Hypothalamus (tissue), 51 donors: ENCODE measurements around the gene JAZF1.

Experiments
- DNase-seq, 51 donors: peaks; one replicate each; lab custom pipeline; 2025; lab: John Stamatoyannopoulos, UW

Gene JAZF1

DNA sequence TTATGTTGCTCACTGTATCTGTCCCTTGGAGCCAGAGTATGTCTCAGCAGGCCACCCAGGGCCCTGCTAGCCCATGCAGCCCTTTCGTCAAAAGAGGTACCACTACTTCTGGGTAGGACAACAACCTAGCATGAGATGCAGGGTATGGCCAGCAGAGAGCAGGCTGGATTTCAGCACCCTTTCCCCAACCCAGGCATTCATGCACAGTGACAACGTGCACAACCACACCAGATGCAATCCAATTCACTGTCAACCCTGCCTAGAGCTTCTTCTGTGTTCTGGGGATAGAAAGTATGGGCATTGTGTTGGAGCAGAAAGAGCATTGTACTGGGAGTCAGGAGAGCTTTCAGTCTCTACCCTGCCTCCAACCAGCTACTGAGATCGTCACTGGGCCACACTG is 37.9 kb downstream of the JAZF1 start:
- peak in 26 of 51 donors; percentile 6 to 69 (median 36) for DNase-seq

DNA sequence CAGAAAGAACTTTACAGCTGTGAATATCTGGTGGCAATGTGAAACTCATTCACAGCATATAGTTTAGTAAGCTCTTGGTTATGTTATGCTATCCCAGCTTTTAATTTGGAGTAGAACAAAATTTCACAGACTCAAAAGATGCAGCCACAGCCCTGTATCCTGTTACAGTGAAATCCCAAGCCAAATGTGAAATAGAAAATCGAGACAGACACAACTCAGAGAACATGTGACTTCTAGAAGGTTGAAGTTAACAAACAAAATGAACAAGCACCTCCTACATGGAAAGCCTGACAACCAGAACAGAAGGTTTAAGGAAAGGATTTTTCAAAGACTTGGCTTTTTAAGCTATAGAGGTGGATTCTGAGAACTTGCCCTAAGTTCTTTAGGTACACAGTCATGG is 39.6 kb downstream of the JAZF1 start:
- no peak for DNase-seq

DNA sequence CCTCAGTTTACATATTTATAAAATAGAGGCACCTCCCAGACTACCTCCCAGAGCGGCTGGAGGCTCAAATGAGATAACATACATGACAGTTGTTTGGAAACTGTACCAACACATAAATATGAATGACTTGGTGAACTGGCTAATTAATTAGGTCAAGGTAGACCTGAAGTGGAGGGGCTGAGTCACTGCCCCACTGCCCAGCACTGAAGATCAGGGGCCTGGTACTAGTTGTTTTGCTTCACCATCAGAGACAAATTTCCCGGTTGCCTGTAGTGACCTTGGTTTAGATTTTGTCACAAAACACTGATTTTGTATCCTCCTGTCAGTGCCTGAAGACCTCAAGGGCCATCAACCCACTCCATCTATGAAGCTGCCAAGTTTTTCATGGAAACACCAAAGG is 41.8 kb downstream of the JAZF1 start:
- no peak for DNase-seq

DNA sequence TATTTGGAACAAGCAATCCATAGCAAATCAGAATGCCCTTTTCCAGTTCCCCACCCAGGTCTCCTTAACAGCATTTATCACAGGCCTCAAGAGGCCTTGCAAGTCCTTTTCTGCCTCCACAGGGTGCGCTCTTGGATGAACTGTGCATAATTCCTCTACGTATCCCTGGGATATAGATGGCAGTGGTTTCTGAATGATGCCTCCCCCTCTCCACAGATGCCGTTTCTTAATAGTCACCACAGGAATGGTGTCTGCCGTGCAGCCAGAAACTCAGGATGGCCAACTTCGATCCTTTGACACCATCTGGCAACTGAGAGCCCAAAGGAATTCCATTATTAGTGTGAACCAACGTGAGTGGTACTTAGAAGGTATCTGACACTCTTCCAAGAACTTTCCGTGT is 43.1 kb downstream of the JAZF1 start:
- no peak for DNase-seq

DNA sequence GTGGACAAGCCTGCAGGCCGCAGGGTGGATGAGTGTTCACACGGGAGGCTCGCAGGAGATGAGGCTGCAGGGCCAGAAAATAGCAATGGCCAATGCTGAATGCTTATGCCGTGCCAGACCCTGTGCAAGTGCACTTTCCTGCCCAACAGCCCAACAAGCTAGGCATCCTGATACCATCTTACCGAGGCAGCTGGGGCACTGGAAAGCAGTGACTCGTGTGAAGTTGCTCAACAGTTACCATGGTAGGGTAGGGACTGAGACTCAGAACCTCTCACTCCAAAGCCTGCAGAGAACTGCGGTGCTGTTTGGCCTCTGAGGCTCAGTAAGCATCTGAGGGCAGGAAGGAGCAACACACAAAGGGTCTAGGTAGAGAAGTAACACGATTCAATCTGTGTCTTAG is 43.7 kb downstream of the JAZF1 start:
- no peak for DNase-seq

DNA sequence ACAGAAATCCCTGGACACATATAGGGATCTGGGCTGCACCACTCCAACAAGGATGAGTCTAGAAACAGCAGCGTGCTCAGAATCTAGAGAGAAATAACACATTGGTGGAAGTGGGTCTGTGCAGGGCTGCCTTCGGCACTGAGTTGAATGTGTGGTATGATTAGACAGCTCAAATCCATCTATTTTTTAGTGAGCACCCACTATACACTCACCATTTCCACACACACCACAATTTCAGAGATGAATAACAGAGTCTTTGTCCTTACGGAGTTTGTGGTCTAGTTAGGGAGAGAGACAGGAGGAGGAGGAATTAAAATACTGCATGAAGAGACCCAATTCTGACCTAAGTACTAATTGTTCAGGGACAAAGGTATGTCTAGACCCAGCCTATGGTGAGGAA is 44.2 kb downstream of the JAZF1 start:
- no peak for DNase-seq

DNA sequence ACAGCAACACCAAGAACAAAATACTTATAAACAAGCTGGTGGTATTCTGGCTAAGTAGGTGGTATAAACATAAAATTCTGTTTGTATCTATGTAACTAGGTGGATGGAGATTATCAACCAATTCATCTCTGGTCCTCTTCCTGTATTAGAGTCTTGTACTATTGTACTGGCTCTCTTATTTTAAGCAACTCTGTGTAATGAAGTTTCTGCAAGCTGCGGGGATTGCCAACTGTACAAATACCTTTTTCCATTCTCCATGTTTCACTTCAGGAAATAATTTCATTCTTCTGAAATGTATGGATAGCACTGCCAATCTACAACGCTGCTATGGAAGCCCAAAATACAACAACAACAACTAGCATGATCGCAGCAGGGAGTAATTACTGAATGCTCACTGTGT is 44.8 kb downstream of the JAZF1 start:
- no peak for DNase-seq

DNA sequence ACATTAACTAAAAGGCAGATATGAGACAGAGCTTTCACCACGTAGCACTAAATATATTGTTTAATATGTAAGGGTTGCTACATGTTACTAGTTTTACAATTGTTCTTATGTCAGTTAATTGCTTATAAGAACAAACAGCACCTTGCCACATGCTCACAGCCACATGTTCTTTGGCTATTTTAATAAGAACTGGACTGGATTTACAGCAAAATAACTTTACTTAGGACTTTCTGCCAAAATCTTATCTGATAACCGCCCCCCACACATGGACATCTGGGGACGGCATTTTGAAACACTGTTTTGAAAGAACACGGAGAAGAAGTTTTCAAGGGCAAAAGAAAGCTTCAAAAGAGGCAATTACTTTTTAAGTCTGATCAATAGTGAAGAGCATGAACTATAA is 45.3 kb downstream of the JAZF1 start:
- no peak for DNase-seq

DNA sequence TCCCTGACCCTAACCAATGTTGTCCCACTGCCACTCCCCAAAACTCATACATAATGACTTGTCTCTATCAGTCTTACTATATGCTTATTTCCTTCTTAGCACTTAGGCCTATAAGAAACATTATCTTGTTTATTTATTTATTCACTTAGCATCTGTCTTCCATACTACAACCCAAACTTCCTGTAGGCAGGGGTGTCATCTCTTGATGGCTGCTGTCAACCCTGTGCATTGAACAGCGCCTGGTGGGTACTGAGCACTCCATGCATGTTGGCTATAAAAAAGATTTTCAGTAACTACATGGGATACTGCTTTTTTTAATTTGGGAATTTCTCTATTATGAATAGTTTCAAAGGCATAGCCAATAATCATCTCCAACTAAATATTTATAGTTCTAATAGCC is 46.7 kb downstream of the JAZF1 start:
- no peak for DNase-seq

DNA sequence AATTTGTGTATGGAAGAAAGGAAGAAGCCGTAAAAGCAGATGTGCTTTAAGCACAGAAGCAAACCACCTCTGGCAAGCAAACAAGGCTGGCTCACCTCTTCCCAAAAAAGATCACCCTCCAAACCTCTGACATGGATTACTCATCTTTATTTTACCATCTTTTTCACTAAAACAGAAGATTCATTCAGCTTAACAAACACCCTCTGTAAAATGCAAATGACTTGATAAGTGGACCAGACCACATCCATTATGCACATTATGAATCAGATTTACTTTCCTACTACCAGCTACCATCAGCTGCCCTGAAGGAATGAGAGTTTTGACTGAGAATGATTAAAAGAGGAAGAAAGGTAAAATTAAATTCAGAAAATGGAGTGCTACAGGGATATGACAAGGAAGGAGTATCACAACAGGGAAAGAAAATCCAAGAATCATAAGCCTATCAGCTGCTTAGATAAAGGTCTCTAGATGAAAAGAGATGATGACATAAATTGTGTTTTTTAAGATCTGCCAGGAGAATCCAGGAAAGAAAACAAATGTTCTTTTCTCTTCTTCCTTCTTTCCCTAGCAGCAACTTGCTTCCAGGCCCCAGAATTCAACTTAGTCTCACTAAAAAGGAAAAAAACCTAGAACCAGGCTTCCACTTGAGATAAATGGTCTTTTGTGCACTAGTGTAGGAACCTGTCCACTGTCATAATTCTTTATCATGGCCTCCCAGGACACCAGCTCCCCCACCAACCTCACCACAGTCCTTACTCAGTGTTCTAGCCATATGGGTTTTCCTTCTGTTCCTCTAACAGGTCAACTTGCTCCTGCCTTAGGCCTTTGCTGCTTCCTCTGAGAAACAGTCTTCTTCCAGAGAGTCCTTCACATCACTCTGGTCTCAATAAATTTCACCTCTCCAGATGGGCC is 47.4 kb downstream of the JAZF1 start:
- no peak for DNase-seq

DNA sequence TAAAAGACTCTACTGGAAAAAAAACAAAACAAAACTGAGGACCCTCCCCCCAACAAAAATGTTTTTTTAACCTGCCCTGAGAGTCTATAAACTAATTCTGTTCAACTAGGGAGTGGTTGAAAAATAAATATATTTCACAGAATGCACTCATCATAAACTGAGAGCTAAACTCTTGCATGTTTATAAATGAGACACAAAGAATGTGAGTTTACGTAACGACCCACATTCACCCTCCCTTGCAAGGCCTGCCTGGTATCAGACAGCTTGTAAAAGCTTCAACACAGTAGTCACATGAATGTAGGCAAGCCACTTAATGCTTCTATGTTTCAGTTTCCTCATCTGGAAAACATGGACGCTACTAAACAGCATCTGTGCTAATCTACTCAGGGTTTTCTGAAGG is 50.3 kb downstream of the JAZF1 start:
- no peak for DNase-seq

DNA sequence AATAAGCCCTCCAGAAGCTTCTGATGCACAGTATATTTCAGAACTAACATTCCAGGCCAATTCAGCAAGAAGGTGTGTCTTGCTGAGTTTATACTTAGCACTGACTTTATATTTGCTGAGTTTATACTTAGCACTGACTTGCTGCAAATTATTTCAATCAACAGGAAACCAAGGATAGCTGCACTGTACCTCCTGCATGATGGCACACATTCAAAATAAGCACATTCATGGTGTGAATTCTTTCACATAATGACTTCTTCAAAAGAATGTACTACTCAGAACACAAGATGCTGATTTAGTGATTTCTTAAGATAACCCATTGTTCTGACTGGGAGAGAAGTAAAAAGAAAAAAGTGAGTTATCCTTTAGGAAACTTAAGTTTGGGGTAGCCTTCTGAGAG is 52.0 kb downstream of the JAZF1 start:
- no peak for DNase-seq

DNA sequence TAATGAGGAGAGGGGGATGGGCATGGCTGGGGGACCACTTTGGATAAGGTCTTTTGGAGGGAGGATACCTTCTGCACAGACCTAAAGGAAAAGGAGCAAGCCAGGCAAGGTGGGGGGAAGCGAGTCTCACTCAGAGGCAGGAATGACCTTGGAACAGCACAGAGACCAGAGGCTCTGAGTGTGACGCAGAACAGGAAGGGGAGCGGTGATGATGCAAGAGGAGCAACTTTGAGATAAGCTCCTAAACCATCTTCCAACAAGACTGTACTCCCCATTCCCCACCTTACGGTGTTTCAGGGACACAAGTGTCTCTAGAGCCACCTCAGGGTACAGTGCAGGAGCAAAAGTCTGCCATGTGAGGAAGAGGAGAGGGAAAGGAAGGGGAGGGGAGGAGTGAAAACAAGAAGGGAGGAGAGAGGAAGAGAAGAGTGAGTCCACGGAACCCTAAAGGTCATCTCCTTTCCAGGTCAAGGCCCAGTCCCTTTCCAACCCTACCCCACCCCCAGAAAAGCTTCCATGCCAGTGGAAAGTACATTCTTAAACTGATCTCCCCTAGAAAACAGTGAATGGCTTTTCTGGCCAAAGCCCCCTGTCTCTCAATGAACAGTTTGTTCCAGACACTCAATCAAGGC is 54.1 kb downstream of the JAZF1 start:
- no peak for DNase-seq

DNA sequence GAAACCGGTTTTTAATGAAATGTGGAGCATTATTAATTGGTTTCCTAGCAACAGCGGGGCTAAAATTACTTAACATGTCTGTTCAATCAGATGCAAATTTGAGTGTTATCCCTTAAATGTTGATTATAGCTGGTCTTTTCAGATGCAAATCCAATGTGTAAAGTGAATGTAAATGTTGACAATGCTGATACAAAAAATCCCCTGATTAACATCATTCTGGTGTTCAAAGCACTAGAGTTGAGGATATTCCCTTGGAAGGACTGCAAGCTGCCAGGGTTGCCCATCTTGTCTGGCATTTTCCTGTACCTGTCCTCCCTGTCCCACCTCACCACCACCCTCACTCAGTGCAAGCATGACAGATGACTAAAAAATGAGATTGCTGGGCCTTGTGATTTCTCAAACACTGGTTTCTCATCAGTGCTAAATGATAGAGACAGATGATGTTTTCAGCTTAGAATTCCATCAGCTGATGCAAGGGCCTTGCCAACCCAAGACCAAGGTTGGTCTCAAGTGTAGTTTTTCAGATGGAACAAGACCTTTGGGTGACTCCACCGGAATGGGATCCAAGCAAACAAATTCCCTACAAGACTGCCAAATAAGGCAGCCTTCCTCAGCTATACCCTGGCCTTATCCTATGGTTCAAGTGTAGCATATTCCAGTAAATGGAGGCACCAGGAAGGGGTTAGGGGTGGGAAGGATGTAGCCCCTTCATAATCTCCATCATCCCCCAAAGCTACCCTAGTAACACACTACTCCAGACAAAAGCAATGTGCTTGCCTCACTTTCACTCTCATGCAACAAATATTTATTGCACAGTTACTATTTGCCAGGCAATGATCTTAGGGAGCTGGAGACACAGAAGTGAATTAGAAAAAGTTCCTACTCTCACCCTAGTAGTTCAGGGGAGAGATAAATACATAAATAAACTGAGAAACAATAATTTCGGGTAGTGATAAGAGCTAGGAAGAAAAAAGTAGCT is 54.9 kb downstream of the JAZF1 start:
- peak in 1 of 51 donors; percentile 24 for DNase-seq

DNA sequence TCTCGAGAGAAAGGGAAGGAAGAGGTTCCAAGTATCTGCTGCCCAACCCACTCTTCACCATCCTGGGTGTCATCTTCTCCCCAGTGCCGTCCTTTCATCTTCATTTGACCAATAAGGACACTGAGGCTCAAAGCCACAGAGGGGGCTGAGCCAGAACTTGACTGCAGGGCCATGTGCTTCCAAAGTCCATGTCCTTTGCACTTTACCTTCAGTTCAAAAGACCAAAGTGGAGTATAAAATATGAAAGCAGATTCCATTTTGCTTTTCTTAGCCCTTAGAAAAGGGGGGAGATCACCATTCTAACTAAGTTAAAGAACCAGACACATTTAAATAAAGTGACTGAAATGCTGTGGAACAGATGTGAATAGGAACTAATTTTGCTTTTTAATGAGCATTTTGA is 56.2 kb downstream of the JAZF1 start:
- no peak for DNase-seq

DNA sequence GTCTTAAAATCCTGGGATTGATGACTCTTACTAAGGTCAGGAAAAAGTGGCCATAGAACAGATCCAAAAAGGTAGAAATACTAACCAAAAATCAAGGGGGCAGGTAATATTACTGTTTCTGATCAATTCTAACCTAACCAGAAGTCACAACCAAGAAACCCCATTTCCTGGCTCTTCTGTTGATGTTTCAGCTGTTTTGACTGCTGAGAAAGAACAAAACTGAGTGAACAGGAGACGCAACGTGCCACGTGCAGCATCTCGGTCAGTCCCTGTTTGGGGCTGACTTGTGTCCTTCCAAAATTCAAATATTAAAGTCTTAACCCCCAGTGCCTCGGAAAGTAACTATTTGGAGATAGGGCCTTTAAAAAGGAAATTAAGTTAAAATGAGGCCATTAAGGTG is 56.8 kb downstream of the JAZF1 start:
- no peak for DNase-seq

DNA sequence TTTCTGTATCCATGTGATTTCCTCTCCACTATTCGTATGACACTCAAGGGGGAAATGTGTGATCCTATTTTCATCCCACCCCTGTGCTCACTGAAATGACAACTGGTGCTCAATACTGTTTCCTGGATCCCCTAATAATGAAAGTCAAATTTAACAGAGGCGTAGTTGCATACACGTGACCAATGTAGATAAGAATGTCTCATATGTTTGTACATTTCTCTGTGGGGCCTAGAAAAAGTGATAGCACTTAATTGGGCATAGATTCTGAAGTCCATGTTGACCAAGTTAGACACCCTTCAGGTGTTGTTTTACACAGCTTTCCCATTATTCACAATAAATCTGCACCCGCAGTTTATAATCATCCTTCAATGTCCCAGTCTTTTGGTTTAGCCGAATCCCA is 59.1 kb downstream of the JAZF1 start:
- no peak for DNase-seq

DNA sequence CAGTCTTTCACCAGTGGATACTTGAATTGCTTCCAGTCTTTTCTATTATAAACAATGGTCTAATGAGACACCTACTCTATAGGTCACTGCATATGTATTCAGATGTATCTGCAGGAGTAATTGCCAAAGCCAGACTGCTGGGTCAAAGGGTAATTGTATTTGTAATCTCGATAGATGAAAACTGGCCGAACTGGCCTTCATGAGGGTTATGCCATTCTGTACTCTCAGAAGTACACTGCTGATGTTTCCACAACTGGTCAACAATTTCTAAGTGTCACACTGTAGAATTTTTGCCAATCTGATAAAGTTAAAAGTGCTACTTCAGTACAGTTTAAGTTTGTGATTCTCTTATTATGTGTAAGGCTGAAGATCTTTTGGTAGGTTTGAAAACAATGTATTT is 64.6 kb downstream of the JAZF1 start:
- DNase-seq, result no peak

DNA sequence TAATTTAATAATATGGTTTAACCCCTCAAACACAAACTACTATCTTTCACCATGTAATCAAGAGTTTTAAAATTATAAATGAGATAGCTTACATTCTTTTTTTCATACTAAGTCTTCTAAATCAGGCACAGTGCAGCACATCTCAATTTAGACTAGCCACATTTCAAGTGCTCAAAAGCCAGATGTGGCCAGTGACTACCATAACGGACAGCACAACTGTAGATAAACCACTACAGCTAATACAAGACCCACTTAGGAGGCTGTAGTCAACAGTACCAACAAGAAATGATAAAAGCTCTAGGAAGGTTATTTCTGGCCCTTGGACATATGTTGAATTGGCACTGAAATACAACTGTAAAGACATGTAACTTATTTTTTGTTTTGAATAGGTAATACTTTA is 65.3 kb downstream of the JAZF1 start:
- DNase-seq, result no peak

DNA sequence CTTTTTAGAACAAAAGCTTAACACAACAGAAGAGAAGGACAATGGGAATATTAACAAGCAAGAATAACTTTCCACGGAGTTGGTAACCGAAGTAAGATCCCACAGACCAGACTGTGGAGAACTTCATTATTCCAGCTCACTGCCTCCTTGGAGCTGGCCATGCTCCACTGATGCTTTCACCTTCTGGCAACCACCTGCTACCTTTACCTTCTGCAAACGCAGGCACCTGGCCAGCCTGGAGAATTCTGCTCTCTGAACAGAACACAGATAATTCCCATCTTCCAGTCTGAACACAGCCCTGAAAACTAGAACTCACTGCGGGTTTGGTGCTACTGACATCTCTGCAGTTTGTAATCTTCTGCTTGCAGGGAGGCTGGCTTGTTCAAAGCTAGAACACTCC is 66.5 kb downstream of the JAZF1 start:
- DNase-seq, result no peak

DNA sequence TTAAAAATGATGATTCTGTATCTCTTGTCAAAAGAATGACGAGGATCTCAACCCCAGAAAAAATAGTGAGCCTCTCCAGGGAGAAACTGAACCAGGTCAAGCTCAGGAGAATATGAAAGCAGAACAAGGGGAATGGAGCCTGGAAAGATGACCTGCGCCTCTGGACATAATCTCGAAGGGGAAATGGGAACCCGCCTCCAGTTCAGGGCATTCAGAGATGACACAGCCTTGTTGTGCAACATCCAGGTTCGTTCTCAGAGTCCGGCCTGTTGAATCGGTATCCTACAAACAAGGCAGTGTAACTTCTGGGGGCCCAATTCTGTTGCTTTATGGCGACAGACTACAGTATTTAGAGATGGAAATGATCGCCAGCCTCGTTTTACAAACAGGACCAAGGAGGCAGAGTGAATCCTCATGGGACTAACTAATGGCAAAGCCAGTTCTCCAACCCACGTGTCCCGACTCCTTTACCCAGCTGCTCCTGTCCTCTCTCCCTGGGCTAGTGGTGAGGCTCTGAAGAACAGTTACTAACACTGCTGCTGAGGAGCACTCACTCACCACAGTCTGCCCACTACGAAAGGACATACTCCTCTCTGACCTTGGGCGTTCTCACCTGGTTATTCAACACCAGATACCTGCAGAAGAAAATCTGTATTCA is 67.6 kb downstream of the JAZF1 start:
- DNase-seq, result peak in 1 of 51 donors; percentile 17
